Activated CD4-positive, CD25-positive, alpha-beta regulatory T cell treated with anti-CD3 and anti-CD28 coated beads, Interleukin-2, amount 50 U/mL, for 24 hours (primary cell): ENCODE measurements around the gene IL17RE.
"Not testable (repeated sequence)": the region's sequence is repeated elsewhere in the genome, so short reads cannot be mapped to it uniquely, and the experiment has no call there.

Experiments used
- ATAC-seq, 2 donors: fragments of 150-1000 bp; cut with Tn5 transposase; one replicate each; pipeline ENCODE4 v1.10.0; 2021; ENCODE audit warnings: mild to moderate bottlenecking in 1 of 2, moderate library complexity in 1 of 2

Gene IL17RE, protein sequence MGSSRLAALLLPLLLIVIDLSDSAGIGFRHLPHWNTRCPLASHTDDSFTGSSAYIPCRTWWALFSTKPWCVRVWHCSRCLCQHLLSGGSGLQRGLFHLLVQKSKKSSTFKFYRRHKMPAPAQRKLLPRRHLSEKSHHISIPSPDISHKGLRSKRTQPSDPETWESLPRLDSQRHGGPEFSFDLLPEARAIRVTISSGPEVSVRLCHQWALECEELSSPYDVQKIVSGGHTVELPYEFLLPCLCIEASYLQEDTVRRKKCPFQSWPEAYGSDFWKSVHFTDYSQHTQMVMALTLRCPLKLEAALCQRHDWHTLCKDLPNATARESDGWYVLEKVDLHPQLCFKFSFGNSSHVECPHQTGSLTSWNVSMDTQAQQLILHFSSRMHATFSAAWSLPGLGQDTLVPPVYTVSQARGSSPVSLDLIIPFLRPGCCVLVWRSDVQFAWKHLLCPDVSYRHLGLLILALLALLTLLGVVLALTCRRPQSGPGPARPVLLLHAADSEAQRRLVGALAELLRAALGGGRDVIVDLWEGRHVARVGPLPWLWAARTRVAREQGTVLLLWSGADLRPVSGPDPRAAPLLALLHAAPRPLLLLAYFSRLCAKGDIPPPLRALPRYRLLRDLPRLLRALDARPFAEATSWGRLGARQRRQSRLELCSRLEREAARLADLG

DNA sequence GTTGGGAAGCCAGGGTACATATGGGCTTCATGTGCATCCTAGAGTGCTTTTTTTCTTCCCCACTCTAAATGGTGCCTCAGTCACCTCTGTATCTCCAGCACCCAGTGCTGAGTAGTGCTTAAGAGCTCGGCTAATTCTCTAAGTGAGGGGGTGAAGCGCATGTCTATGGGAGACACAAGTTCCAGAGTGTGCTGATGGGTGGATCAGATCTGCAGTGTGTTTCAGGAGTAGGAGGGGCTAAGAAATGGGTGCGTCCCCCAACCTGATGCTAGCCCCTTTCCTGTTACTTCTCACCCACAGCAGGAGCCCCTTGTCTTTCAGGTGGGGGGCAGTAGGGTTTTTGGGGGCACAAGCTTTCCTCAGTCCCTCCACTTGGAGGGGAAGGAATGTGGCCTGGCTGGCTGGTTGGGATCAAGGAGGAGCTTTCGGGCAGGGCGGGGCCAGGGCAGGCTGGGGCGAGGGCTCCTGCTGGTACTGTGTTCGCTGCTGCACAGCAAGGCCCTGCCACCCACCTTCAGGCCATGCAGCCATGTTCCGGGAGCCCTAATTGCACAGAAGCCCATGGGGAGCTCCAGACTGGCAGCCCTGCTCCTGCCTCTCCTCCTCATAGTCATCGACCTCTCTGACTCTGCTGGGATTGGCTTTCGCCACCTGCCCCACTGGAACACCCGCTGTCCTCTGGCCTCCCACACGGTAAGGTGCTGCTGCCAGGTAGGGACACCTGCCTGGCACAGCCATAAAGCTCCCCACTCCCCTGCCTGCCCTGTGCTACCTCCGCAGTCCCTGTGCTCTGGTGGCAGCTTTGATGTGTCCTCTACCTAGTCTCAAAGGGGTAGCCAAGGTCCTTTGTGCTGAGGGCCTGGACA, at the start of gene IL17RE:
Gene IL17RE, plus strand, starts transcription at position 477 of the 866 bp plus-strand sequence. Its CDS starts 85 bp downstream, at position 562.
- ATAC-seq: peak; percentile 4 to 34

DNA sequence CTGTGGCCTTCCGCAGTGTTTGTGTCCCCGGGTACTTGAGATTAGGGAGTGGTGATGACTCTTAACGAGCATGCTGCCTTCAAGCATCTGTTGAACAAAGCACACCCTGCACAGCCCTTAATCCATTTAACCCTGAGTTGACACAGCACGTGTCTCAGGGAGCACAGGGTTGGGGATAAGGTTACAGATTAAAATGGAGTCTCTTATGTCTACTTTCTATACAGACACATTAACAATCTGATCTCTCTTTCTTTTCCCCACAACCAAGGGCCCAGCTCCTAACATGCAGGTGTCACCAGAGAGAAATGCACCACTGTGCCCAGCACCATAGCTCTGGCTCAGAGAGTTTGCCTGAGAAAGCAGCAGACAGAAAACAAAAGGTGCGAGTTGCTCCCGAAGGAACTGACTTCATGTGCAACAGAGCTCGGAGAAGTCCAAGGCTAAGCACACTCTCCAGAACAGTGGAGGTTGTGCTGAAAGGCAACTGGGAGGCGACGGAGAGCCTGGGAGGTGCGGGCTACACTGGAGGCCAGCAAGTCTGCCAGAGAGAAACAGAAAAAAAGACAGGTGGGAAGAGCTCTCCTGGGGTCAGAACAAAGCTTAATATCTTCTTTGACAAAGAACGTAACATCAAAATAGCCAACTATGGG, 48.2 kb upstream of the IL17RE start:
- ATAC-seq: not testable (repeated sequence)

DNA sequence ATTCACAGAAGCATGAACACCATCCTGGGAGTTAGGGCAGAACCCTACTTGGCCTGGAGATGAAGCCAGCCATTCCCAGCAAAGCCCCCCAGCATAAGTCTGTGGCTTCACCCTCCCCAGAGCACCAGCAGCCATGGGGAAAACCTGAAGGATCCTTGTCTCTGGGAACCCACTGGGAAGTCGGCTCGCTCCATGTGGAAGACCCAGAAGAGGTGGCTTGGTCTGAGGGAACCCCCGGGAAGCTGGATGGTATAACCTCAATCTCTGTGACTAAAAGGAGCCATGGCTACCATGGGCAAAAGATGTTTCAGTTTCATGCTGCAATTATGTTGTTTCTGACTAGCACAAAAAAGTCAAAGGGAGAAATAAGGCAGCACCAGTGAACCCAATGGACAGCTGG, 47.1 kb upstream of the IL17RE start:
- no peak for ATAC-seq

DNA sequence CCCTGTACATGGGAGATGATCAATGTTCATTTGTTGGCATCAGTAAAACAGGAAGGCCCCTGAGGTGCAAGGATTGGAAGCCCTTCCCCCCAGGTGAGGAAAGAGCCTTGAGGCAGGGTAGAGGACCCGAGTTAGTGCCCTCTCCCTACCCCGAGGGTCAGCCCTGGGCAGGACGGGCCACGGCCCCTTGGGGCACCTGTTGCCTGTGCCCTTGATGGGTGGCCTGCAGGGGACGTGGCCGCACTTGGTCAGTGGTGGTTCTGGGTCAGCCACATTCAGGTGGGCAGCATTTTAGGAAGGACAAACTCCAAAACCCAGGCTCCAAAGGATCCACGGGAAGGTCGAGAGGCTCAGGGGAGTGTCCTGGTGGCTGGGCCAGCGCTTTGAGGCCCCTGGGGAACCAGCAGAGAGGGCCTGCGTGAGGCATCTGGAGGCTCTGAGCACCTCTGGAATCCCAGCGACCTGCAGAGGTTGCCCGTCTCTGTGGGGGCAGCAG, 43.1 kb upstream of the IL17RE start:
- ATAC-seq: no peak

DNA sequence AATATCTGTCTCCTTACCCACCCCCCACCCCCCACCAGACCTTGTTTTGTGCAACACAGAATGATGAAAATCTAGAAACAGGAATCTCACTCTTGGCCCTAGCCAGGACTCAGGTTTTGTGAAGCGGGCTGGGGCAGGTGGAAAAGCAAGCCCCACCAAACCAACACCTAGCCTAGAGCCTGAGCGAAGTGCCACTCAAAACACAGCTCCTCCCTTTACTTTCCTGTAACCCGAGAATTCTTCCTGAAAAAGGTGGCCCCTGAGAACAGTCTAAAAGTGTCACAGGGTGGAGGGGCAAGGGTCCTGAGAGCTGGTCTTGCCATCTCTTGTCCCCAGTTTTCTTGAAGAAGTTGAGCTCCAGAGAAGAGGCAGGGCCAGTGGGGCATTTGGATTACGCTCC, 41.4 kb upstream of the IL17RE start:
- ATAC-seq: no peak

DNA sequence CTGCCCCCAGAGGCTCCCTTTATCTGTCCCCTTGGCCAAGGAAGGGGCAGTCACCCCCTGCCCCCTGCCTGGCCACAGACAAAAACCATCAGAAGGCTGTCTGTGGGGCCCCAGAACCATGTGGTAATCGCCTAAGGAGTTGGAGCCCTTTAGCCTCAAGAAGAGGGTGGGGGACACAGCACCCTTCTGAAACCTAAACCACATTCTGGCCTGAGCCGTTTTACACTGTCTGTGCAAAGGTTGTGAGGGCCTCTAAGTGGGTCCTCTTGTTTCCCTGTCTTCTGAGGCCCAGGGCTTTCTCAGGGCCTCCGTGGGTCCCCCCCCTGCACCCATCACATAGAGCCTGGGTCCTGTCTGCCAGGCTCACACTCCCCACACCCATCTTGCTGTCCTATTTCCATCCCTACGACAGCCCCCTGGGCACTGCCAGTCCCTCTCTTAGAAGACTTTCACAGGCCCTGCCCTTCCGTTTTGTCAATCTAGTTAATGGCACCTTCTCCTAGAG, 41.0 kb upstream of the IL17RE start:
- ATAC-seq: no peak

DNA sequence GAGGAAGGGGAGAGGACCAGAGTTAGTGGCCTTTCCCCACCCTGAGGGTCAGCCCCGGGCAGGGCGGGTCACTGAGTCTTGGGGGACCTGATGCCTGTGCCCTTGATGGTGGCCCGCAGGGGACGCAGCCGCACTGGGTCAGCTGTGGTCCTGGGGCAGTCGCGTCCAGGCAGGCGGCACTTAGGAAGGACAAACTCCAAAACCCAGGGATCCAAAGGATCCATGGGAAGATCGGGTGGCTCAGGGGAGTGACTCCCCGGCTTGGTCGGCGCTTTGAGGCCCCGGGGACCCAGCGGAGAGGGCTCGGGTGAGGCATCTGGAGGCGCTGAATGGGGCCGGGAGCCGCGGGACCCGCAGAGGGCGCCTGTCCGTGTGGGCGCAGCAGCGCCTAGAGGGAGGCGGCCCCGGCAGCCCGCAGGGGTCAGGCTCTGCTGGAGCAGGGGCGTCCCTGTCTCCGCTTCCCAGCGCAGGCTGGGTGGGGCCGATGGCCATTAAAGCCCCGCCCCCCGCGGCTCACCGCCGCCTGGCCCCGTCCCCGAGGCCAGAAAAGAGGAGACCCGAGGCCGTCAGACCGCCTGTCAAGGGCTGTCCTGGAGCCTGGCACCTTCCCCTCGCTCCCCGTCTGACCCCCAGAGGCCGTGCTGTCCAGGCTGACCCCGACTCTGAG, 40.1 kb upstream of the IL17RE start:
- ATAC-seq: peak; percentile 72 to 77

DNA sequence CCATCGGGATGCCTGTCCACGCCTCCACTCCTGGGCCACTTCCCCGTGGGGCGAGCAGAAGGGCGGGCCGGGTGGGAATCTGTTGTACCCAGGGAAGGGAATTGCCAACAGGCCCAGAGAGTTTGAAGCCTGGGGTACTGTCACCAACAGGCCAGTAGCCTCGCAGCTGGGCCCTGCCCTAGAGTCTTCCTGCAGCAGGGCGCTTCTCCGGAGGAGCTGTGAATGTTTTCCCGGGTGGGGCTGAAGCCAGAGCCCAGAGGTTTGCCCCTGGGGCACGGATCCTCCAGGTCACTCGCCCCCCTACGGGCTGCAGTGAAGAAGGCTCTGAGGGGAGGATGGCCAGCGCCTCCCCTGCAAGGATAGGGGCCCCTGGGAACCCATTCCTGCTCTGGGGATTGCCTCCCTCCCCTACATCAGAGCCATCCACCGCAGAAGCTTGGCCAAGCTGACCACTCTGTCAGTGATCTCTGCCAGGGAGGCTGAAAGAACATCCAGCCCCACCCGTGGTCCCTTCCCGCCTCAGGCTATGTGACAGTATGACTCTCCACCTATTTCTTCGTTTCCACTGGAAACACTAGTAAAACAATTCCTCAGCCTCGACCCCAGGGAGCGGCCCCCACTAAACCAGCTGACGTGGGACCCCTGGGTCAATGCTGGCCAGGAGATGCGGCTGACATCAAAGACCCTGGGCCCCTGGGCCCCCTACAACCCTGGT, 39.4 kb upstream of the IL17RE start:
- ATAC-seq: no peak

DNA sequence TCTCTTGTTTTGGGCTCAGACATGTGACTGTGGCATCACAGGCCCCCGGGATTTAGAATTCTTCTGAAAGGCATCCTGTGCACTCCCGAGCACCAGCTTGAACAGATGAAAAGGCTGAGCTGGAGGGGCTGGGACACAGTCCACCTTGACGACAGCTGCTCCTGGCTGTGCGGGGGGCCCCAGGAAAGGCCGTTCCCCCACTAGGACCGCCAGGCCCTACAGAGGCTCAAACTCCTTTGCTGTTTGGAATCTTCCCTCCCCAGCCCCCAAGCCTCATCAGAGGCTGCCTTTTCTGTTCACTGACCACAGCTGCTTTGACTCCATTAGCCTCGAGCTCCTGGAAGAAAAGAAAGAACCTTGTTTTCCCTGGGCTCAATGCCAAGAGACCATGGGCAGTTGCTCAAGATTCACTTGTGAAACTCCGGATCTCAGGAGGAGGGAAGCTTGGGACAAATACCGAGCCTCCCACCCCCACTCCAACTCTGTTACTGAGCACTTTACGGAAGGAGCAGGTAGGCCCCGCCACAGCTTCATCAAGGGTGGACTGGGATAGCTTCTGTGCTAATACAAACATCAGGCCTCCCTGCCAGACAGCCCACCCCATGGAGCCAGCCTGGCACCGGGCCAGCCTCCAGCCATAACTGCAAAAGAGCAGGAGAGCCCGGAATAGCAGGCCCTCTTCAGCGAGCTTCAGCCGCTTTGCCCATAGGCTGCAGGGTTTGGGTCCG, 38.3 kb upstream of the IL17RE start:
- no peak for ATAC-seq

DNA sequence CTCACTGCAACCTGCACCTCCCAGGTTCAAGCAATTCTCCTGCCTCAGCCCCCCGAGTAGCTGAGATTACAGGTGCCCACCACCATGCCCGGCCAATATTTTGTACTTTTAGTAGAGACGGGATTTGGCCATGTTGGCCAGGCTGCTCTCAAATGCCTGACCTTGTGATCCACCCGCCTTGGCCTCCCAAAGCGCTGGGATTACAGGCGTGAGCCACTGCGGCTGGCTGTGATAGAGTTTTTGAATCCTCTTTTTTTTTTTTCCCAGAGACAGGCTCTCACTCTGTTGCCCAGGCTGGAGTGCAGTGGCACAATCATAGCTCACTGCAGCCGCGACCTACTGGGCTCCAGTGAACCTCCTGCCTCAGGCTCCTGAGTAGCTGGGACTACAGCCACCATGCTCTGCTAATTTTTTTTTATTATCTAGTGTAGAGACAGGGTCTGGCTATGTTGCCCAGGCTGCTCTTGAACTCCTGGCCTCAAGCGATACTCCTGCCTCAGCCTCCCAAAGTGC, 37.5 kb upstream of the IL17RE start:
- not testable (repeated sequence) for ATAC-seq

DNA sequence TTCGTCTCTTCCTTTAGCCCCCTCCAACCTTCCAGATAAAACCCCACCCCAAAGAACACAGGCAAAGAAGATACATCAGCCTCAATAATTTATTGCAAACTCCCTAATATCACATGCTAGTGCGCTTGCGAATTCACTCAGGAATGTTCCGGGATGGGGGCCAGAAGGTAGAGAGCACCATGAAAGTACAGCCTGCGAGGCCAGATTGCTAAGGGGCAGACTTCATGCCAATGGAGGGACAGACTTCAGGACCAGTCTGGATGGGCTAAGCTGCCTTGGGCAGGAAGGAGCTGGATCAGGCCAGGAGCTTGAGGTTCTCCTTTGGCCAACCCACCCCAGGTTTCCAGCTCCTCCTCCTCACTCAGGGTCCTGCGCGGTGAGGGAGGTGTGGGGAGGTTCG, 36.0 kb upstream of the IL17RE start:
- ATAC-seq: no peak

DNA sequence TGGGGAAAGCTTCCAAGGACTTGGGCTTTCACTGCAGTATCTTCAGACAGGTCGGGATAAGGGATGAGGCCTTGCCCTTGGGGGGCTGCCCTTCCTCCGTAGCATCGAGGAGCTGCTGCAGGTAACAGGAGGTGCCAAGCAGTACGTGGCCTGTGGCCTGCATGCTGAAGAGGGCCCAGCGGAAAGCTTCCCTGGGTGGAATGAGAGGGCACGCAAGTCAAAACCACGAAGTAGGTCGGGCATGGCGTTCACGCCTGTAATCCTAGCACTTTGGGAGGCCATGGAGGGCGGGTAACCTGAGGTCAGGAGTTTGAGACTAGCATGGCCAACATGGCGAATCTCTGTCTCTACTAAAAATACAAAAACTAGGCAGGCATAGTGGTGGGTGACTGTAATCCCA, 35.5 kb upstream of the IL17RE start:
- no peak for ATAC-seq

DNA sequence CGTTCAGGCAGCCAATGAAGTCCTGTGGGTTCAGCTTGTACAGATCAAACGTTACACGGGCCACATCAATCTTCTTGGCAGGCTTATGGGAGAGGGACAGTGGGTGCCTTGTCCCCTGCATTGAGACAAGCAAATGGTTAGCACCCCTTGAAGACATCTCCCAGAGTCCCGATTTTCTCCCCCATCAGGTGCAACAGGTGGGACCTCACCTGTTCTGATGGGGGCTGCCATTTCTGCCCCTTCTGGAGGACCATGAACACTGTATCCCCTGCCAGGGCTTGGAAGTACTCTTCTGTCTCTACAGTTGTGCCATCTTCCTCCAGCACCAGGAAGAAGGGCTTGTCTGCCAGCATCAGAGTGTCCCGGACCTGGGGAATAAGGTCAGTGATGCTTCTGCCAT, 32.7 kb upstream of the IL17RE start:
- ATAC-seq: no peak

DNA sequence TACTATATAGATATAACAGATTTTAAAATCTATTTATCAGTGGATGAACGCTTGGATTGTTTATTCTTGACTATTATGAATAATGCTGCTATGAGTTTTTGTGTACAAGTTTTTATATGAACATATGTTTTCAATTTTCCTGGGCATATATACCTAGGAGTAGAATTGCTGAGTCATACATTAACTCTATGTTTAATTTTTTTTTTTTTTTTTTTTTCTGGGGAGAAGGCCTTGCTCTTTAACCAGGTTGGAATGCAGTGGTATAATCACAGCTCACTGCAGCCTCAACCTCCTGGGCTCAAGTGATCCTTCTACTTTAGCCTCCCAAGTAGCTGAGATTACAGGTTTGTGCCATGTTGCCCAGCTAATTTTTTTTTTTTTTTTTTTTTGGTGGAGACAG, 31.7 kb upstream of the IL17RE start:
- no peak for ATAC-seq

DNA sequence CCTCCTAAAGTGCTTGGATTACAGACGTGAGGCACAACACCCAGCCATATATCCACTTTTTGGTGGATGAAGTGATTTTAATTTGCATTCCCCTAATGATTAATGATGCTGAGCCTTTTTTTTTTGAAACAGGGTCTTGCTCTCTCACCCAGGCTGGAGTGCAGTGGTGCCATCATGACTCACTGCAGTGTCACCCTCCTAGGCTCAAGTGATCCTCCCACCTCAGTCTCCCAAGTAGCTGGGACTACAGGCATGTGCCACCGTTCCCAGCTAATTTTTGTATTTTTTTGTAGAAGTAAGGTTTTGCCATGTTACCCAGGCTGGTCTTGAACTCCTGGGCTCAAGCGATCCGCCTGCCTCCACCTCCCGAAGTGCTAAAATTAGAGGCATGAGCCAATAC, 30.6 kb upstream of the IL17RE start:
- not testable (repeated sequence) for ATAC-seq

DNA sequence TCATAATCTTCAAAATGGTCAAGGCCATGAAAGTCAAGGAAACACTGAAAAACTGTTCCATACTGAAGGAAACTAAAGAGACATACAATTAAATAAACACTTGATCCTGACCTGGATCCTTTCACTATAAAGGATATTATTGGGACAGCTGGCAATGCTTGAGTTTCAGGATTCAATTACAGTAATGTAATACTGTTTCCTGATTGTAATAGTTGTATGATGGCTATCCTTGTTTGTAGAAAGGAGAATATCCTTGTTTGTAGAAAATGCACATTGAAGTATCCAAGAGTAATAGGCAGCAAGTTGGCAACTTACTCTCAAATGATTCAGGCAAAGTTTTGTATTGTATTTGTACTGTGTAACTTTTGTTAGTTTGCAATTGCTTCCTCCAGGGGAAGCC, 27.2 kb upstream of the IL17RE start:
- no peak for ATAC-seq

DNA sequence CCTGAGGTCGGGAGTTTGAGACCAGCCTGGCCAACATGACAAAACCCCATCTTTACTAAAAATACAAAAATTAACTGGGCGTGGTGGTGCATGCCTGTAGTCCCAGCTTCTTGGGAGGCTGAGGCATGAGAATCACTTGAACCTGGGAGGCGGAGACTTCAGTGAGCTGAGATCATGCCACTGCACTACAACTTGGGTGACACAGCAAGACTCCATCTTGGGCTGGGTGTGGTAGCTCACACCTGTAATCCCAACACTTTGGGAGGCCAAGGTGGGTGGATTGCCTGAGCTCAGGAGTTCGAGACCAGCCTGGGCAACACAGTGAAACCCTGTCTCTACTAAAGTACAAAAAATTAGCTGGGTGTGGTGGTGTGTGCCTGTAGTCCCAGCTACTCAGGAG, 26.4 kb upstream of the IL17RE start:
- not testable (repeated sequence) for ATAC-seq

DNA sequence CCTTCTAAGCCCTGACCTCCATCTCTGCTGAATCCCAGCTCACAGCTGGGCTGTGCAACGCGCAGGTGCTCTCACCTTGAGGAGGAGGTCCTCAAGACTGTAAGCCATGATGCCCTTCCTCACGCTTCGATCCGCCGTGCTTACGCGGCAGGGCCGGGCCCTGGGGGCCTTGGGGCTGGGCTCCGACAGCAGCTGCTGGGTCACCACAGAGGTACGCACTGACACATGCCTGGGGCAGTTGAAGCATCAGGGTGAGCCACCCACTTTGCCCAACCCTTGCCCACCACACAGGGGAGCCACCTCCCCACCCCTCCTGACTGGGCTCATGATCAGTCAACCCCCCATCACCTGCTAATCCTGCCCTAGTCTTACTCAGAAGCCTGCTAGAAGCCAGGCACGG, 25.7 kb upstream of the IL17RE start:
- ATAC-seq: no peak

DNA sequence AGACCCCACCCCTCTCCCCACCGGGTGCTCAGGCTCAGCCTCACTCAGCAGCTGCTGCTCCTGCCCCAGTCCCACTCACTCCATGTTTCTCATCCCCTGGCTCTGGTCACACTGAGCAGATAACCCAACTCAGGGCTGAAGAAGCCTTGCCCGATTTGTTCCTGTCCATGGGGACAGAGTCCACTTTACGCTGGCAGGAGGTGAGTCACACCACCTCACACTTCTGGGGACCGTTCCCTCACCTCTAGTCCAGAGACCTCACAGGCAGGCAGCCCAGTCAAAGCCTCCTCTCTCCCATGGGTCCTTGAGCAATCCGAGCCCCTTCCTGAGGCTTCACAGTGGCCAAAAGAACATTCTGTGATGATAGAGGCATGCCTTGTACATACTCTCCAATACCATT, 23.9 kb upstream of the IL17RE start:
- ATAC-seq: no peak
